ENCODE data around the gene ZBTB46. TPM values are rescaled to one million over a fixed set of nuclear protein-coding genes. Genes with fewer than 3 reads are reported as not detected.

The ZBTB46 gene
- total and polyA plus RNA-seq, 10 of the 15 experiments (the other 5 are each of a cell fraction or from before 2014, with no cell fraction given): 0.15 to 0.92 (median 0.34) TPM

GRCh38 chr20:63848003-63848911 lies 17.2 kb upstream of the ZBTB46 start:
- no peaks in the 10 kb centered on the region for H3K9me3 ChIP-seq (replicated peaks; ENCODE audit: control insufficient read depth, insufficient read depth, low read length)
- H3K27me3 ChIP-seq (replicated peaks in 1 of 2; ENCODE audit: control insufficient read depth in 2 of 2, insufficient read depth in 2 of 2, low read length in 1 of 2): peaks cover 0 to 1% of the 10 kb centered on the region in 2 experiments; a peak in 2 of 4 replicates
- no peak for DNase-seq (ENCODE audit: low read depth, low spot score)
- no peaks in the 10 kb centered on the region for H3K36me3 ChIP-seq (ENCODE audit: control insufficient read depth in 2 of 2, insufficient read depth in 2 of 2, low read length in 1 of 2)
- ATAC-seq: no peak
- H3K79me2 ChIP-seq (ENCODE audit: control insufficient read depth, insufficient read depth, low read length): no peaks in the 10 kb centered on the region
- no peak overlapping the region for H3K4me3 ChIP-seq
- H3K4me2 ChIP-seq (ENCODE audit: control insufficient read depth, insufficient read depth): 0 out of 2 replicates have a peak overlapping the region, but pooled peaks have one; percentile 8
- ChIA-PET RAD21 (ENCODE audit: unreplicated experiment) (interaction anchor here (0.8 kb wide), 2 partner anchors 10 to 311 kb away, joined by 3 to 4 read pairs; partner anchors contain the start of gene PTK6), SMC1A (ENCODE audit: uncharacterized antibody, unreplicated experiment) (interaction anchor here (0.5 kb wide), 1 partner anchor 126 kb away, joined by 3 read pairs; no protein-coding TSS in a partner anchor), CTCF (interaction anchor here (1.0 kb wide), 1 partner anchor 139 kb away, joined by 4 read pairs; no protein-coding TSS in a partner anchor), POLR2A (interaction anchor here (0.5 to 0.6 kb wide), 2 partner anchors 21 to 42 kb away, joined by 3 to 4 read pairs; no protein-coding TSS in a partner anchor)
- FAIRE-seq: no peak
- H3K4me1 ChIP-seq (ENCODE audit: control insufficient read depth, insufficient read depth, low read length): peaks cover 35% of the 10 kb centered on the region
- in situ Hi-C loops (cut with MboI): no loop called here
- WGBS (ENCODE audit: insufficient coverage, insufficient replicate concordance, low lambda C conversion rate, missing lambda C conversion rate): 66% methylated on average over 28 of the region's 28 CpGs
- H3K9ac ChIP-seq (ENCODE audit: control insufficient read depth, insufficient read depth, low read length): no peak overlapping the region
- intact Hi-C loops (cut with micrococcal nuclease; ENCODE audit: unreplicated experiment): no loop called here
- BruUV-seq (replicated peaks): no TSS peak
- no peaks in the 10 kb centered on the region for H4K20me1 ChIP-seq (ENCODE audit: control insufficient read depth, insufficient read depth)
- TF ChIP-seq ATF7 (IDR thresholded peaks at IDR 0.05; ENCODE audit: low read depth): no peak
- TF ChIP-seq EGR1 (IDR thresholded peaks at IDR 0.05; ENCODE audit: borderline replicate concordance in 1 of 2, low read depth in 2 of 2, low read length in 2 of 2): peak in 1 of 2 experiments; percentile 52; a peak in 1 of 3 replicates
- TF ChIP-seq ZBTB11 (CRISPR knock-in tag; IDR thresholded peaks at IDR 0.05): no peak
- TF ChIP-seq USF2 (IDR thresholded peaks at IDR 0.05; ENCODE audit: borderline replicate concordance, low read depth, low read length): no peak
- H2AFZ ChIP-seq (ENCODE audit: control insufficient read depth, low read depth, low read length): no peak overlapping the region
- no peak overlapping the region for H3K27ac ChIP-seq (ENCODE audit: control insufficient read depth, insufficient read depth)

Measured in GM12878 (cell line).